ENCODE measurements around the gene GRHL1.
A peak's percentile ranks its signal among the peaks of the same experiment; 100 is the strongest.

GRHL1 gene

GRCh38 chr2:9946818-9947217, 4.7 kb upstream of the GRHL1 start:
- in situ Hi-C loops (cut with MboI; ENCODE audit: low sequenced_read_pairs, unreplicated experiment): no loop called here
- DNase-seq (ENCODE audit: low spot score): no peak
- TF ChIP-seq CTCF (IDR thresholded peaks at IDR 0.05; ENCODE audit: borderline replicate concordance, control extremely low read depth, extremely low read depth, insufficient read depth, missing control alignments): no peak

DNA sequence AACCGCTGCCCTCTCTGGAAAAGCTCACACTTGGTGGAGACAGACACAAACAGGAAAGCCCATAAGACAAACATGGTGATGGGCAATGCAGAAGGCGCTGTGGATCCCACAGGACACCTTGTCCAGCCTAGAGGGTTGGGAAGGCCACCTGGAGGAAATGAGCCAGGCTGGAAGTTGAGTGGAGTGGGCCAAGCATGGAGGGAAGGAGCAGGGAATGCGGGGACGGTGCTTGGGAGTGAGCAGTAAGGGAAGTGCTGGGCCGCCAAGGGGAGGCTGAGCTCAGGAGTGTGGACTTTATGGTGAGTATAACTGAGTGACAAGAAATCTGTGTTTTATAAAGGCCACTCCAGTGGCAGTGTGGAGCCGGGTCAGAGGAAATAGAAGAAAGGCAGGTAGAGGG, 2.8 kb upstream of the GRHL1 start:
- in situ Hi-C loops (cut with MboI; ENCODE audit: low sequenced_read_pairs, unreplicated experiment): no loop called here
- no peak for TF ChIP-seq CTCF (IDR thresholded peaks at IDR 0.05; ENCODE audit: borderline replicate concordance, control extremely low read depth, extremely low read depth, insufficient read depth, missing control alignments)
- DNase-seq (ENCODE audit: low spot score): no peak

GRCh38 chr2:9949239-9949991, 2.1 kb upstream of the GRHL1 start:
- in situ Hi-C loops (cut with MboI; ENCODE audit: low sequenced_read_pairs, unreplicated experiment): no loop called here
- TF ChIP-seq CTCF (IDR thresholded peaks at IDR 0.05; ENCODE audit: borderline replicate concordance, control extremely low read depth, extremely low read depth, insufficient read depth, missing control alignments): no peak
- no peak for DNase-seq (ENCODE audit: low spot score)

GRCh38 chr2:9949992-9950520, 1.4 kb upstream of the GRHL1 start:
- no peak for TF ChIP-seq CTCF (IDR thresholded peaks at IDR 0.05; ENCODE audit: borderline replicate concordance, control extremely low read depth, extremely low read depth, insufficient read depth, missing control alignments)
- in situ Hi-C loops (cut with MboI; ENCODE audit: low sequenced_read_pairs, unreplicated experiment): no loop called here
- DNase-seq (ENCODE audit: low spot score): no peak

DNA sequence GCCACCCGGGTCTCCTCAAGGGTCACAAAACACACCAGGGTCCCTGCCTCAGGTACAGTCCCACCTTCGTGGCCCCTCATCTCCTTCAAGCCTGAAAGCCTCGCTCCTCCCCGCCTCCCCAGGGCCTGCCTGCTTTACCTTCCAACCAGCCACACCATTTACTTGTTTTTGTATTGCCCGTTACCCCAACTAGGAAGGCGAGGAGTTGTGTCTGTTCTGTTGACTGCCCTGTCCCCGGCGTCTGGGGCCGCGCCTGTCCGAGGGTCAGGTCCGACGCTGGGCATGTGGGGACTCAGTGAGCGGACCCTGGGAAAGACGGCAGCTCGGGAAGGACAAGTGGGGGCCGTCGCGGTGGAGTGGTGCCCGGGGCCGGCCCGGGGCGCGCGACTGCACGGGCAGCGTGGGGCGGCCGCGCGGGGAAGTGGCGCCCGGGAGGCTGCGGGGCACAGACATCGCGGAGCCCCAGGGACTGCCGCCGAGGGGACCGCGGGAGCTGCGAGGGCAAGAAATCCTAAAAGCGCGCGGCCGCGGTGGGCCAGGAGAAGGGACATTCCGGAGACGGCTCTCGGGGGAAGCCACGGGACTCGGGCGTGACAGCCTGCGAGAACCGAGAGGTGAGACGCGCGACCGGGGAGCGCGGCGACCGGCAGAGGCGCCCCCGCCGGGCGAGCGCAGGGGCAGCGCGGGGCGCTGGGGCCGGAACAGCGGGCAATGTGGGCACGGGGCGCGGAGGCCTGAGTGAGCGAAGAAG, 797 bp upstream of the GRHL1 start:
- peak; percentile 81 for DNase-seq (ENCODE audit: low spot score)
- in situ Hi-C loops (cut with MboI; ENCODE audit: low sequenced_read_pairs, unreplicated experiment): no loop called here

DNA sequence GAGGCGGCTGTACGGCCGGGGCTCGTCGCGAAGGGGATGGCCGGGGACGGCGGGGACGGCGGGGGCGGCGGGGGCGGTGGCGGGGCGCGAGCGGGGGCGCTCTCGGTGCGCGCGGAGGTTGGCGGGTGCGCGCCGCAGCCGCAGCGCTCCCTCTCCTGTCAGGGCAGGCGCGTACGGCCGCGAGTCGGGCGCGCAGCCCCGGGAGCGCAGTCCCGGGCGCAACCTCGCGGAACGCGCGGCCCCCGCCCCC, 296 bp upstream of the GRHL1 start:
- no peak for DNase-seq (ENCODE audit: low spot score)
- no peak for TF ChIP-seq CTCF (IDR thresholded peaks at IDR 0.05; ENCODE audit: borderline replicate concordance, control extremely low read depth, extremely low read depth, insufficient read depth, missing control alignments)
- in situ Hi-C loops (cut with MboI; ENCODE audit: low sequenced_read_pairs, unreplicated experiment): no loop called here

More for the DNA sequence above, 797 bp upstream of the GRHL1 start:
- TF ChIP-seq CTCF (IDR thresholded peaks at IDR 0.05; ENCODE audit: borderline replicate concordance, control extremely low read depth, extremely low read depth, insufficient read depth, missing control alignments): peak; percentile 14

All from GM13976 (cell line).